Right forelimb (tissue), 1 donor: ENCODE results near the gene MPZL1.

Experiments
- DNase-seq: peaks from one replicate; pipeline ENCODE4 v3.0.0-alpha.2; 2018

MPZL1 gene

GRCh38 chr1:167721617-167722151 lies at the start of gene MPZL1:
MPZL1 (plus strand) TSS chr1:167721982; CDS start chr1:167722152, 170 bp downstream.
- DNase-seq, result peak; percentile 98

DNA sequence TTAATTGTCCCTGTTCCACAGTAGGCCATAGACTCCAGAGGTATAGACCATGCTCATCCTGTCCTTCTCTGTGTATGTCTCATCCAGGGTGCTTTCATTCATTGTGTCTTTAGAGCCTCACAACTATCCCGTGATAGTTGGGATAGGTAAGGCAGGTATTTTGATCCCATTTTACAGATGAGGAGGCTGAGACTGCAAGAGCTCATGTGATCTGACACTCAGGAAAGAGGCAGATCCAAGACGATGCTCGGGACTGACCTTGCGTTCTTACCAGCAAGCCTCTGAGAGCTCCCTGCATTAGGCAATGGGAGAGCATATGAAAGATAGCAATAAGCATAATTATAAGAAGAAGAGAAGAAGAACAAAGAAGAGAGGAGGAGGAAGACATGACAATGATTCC lies 49.0 kb upstream of the MPZL1 start:
- DNase-seq, result no peak

DNA sequence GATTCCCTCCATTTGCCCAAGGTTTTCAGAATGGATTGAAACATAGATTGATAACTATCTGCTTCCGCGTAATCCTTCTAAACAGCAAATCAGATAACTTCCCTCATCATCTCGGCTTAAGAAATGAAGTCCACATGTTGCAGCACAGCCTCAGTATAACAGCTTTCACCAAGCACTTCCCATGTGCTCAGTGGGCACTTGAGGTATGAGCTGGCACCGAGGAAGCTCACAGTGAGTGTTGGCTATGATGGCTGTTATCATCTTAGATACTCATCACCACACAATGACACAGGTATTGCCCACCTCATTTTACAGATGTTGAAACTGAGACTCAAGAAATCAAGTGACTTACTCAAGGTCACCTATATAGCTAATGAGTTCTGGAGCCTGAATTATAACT lies 48.5 kb upstream of the MPZL1 start:
- DNase-seq, result no peak

GRCh38 chr1:167674156-167674555 lies 47.6 kb upstream of the MPZL1 start:
- DNase-seq, result no peak

DNA sequence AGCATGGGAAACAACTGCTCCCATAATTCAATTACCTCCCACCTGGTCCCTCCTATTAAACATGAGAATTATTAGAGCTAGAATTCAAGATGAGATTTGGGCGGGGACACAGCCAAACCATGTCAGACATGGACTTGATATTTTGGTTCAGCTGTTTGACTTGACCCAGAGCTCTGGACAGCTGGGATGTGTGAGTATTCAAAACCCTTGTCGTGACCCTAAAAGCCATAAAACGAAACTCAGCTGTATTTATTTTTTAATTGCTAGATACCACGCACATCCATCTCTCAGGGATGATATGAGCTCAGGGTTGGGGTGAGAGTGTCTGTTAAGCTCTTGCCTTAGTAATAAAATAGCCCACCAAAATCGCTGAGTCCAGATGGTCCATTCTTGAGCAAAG lies 46.3 kb upstream of the MPZL1 start:
- DNase-seq, result no peak

GRCh38 chr1:167676205-167676915 lies 45.4 kb upstream of the MPZL1 start:
- no peak for DNase-seq

- no peak for DNase-seq
Observed at GRCh38 chr1:167676916-167677848, 44.6 kb upstream of the MPZL1 start.

DNA sequence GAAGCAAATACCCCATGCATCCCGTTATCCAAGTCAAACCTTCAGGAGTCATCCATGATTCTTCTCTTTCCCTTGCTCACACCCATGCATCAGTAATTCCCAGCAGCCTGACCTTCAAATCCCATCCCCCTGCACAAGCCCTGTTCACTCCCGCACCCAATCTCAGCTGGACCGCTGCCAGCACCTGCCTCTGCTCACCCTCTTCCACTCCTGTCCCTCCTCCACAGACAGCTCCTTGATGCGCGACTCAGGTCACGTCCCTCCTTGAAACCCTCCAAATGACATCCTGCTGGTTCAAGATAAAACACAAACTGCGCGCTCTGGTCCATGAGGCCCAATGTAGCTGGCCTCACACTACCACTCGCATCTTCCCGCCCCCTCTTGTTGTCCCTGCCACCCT lies 43.4 kb upstream of the MPZL1 start:
- DNase-seq, result no peak

- no peak for DNase-seq
Observed at GRCh38 chr1:167678838-167679237, 42.9 kb upstream of the MPZL1 start.

DNA sequence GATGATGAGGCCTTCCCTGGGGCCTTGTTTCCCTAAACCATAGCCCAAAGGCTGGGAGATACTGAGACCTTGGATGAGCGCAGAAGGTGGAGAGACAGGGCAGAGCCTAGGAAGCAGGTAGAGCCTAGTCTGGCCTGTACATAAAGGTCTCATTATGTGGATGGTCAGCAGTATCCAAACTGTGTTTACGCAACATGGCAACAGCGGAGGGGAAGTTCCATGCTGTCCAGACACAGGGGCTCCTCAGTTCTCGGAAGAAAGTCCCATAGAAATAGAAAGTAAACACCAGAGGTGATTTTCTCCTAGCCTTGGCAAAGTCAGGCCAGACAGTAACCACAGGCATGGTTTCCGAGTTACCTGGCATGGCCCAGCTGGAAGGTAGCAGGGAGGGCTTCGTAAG lies 42.1 kb upstream of the MPZL1 start:
- no peak for DNase-seq

DNA sequence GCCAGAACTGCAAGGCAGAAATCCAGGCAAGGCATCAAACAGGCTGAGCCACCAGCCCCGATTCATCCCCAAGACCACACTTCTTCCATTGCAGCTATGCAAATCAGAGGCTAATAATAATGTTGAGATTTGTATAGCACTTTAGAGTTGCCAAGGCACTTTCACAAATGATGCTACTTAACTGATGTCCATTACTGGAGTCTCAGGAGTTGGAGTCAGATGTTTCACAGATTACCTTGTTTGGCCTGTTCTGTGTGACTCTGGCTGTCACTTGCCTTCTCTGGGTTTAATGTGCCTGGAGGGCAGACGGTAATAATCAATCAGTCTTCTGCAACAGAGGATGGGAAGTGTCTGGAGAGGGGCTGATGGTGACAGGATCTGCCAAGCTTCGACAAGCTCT lies 40.8 kb upstream of the MPZL1 start:
- DNase-seq, result no peak

DNA sequence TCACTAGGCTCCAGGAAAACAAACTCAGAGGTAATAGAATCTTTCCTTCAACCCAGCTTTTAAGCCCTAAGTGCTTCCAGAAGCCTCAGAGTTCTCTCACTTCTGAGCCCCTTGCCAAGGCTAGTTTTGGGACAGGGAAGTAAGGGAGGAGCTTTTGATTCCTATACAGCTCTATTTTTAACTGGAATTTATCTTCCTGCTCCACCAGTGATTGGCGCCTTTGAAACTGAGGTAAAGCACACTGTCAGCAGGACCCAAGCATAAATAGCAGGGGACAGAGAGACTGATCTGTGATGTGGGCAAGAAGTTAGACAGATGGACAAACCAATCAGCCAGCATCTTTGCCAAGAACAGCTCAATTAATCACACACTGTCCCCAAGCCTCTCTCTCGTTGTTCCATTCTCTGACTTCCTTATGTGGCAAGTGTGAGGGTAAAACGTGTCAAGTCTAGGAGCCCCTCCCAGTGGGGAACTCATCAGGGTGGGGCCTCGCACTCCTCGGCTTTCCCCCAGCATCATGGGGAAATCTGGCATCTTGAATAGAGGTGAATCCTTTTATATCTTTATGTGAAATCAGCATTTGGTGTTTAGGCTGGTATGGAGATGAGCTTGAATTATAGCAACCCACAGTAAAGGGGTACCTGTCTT lies 40.2 kb upstream of the MPZL1 start:
- DNase-seq, result no peak

- DNase-seq, result no peak
Observed at GRCh38 chr1:167683226-167683625, 38.6 kb upstream of the MPZL1 start.

GRCh38 chr1:167683641-167684502 lies 37.9 kb upstream of the MPZL1 start:
- no peak for DNase-seq

DNA sequence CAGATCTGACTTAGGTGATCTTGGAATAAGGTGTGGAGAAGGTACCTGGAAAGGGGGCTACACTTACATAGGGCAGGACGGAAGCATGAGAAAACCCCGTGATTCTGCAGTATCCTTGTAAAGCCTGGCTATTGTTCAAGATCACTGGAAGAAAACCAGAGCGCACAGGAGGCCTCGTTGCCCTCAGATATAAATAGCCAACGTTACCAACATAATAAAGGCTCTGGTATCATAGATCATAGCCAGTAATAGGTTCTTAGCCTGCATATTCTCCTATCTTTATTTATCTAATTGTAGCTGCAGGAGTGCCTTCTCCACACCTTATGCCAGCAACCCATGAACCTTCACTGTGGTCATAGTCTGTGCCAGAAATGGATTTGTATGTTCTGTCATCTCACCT lies 35.9 kb upstream of the MPZL1 start:
- no peak for DNase-seq

- DNase-seq, result peak; percentile 87
Observed at GRCh38 chr1:167687919-167688519, 33.8 kb upstream of the MPZL1 start.

GRCh38 chr1:167689567-167689920 lies 32.2 kb upstream of the MPZL1 start:
- no peak for DNase-seq

DNA sequence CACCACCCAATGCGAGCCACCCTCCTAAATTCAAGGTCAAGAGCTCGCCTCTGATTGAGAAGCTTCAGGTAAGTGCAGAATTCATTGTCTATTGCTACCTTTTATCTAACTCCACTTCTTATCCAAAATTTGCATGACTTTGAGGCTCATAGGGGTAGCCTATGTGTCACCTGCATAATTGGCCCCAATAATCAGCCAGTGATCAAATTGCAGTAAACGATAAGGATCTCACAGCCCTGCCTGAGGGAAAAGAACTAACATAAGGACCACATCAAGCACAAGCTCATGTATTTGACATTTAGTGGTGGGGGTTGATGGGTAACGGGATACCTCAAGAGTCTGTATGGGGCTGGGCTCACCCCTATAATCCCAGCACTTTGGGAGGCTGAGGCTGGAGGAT lies 31.7 kb upstream of the MPZL1 start:
- DNase-seq, result no peak

- DNase-seq, result no peak
Observed at GRCh38 chr1:167693425-167694045, 28.2 kb upstream of the MPZL1 start.

DNA sequence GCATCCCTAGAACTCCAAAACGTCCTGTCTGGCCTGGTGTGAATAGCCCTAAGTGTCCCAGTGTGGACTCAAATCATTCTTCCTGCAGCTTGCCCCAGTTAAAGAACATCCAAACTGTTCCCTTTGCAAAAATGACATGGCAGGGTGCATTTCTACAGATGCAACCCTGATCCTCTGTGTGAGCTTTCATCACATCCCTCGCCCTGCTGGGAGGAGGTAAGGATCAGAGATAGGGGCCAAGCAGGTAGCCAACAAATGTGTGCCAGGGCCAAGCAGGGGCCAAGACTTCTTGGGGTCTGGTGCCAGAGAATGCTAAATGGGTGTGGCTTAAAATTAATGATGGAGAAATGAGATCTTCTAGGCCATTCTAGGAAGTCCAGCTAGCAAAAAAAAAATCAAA lies 27.1 kb upstream of the MPZL1 start:
- no peak for DNase-seq

DNA sequence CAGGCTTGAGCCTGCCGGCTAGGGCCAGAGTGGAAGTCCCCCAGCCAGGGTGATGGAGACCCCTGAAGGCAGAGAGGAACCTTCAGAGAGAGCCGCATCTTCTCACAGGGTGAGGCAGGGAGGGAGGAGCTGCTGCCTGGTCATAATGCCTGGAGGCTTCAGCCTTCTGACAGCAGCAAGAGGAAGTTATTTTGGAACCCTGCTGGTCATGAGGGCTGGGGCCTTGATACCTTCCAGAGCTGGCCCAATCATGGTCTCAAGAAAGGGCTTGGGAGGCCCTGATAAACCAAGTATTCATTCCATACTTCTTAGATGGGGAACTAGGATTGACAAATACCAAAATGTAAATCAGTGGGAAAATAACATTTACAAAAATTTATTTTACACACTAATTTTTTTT lies 26.6 kb upstream of the MPZL1 start:
- no peak for DNase-seq
